Right lobe of liver (tissue), 4 donors: ENCODE results near the gene REPIN1.

Experiments
- POLR2A ChIP-seq: fragments of 450-650 bp; IDR thresholded peaks from one replicate; pipeline ENCODE4 v1.6.1; 2017; ENCODE audit warnings: antibody characterized with exemption, mild to moderate bottlenecking
- TF ChIP-seq, protein P1 (sequence below), 4 donors: fragments of 200-600 bp in 3 of 4; fragments of 450-650 bp in 1 of 4; IDR thresholded peaks; one replicate each; pipeline versions ENCODE4 v1.5.1 to v1.8.0; 2016 to 2022; ENCODE audit warnings: antibody characterized with exemption in 4 of 4, mild to moderate bottlenecking in 2 of 4
- donor health status: DM: no; HTN: no; CAD: no.
- donor health status: DM: no; HTN: no; CAD: no.
- donor health status: DM: no; HTN: yes; CAD: no.

DNA sequence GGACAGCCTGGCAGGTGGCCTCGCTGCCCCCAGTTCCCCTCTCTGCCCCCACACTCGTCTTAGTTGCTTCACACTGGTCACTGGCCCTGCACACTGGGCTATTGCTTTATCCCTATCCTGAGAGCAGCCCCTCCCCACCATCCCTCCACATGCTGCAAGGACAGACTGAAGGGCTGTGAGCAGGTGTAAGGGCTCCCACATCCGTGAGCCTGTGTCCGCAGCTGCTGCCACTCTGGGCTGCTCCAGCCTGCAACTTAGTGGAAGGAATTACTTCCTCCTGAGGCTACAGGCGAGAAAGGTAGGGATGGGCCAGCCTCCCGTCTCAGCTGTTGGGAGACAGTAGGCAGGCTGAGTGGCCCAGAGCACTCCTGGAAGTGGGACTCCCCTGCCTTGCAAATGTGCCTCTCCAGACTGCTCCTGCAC lies 31.0 kb upstream of the REPIN1 start:
- no peak for TF ChIP-seq POLR2A
- TF ChIP-seq, protein P1, sequence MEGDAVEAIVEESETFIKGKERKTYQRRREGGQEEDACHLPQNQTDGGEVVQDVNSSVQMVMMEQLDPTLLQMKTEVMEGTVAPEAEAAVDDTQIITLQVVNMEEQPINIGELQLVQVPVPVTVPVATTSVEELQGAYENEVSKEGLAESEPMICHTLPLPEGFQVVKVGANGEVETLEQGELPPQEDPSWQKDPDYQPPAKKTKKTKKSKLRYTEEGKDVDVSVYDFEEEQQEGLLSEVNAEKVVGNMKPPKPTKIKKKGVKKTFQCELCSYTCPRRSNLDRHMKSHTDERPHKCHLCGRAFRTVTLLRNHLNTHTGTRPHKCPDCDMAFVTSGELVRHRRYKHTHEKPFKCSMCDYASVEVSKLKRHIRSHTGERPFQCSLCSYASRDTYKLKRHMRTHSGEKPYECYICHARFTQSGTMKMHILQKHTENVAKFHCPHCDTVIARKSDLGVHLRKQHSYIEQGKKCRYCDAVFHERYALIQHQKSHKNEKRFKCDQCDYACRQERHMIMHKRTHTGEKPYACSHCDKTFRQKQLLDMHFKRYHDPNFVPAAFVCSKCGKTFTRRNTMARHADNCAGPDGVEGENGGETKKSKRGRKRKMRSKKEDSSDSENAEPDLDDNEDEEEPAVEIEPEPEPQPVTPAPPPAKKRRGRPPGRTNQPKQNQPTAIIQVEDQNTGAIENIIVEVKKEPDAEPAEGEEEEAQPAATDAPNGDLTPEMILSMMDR (IDR thresholded peaks at IDR 0.05): no peak
